GM12878 (cell line): Measurements from ENCODE around the gene NEK11. TPM values are rescaled to one million over a fixed set of nuclear protein-coding genes. Genes with fewer than 3 reads are reported as not detected.

Experiments used
- ATAC-seq: fragments of 200-7000 bp; cut with Tn5 transposase; 3 replicates; pipeline ENCODE4 v1.9.1; 2020; ENCODE audit warnings: mild to moderate bottlenecking, moderate library complexity
- BruUV-seq: library from RNA; stranded (reverse); fragments of 400-500 nt; replicated peaks from 2 replicates; lab custom pipeline; 2021; lab: Mats Ljungman, UMichigan
- CTCF ChIA-PET: fragments of 300-600 bp; sonication (Branson Sonifier 250); formaldehyde crosslinking; extraction: SDS; loops from one replicate; lab custom pipeline; 2021; ENCODE audit warnings: inconsistent platforms; lab: Yijun Ruan, JAX
- POLR2A ChIA-PET: fragments of 350-600 bp; formaldehyde crosslinking; extraction: SDS; loops from one replicate; lab custom pipeline; 2021; ENCODE audit warnings: inconsistent platforms; lab: Charles Lee
- RAD21 ChIA-PET: fragments of 300-600 bp; sonication (Branson Sonifier 250); formaldehyde crosslinking; loops from one replicate; lab custom pipeline; 2023; ENCODE audit warnings: antibody characterized with exemption; ENCODE audit not compliant: unreplicated experiment; lab: Charles Lee
- SMC1A ChIA-PET: fragments of 300-600 bp; sonication (Branson Sonifier 250); formaldehyde crosslinking; loops from one replicate; lab custom pipeline; 2023; ENCODE audit not compliant: unreplicated experiment, uncharacterized antibody; lab: Charles Lee
- DNase-seq: peaks from one replicate; pipeline ENCODE4 v3.0.0-alpha.2; 2011; ENCODE audit warnings: low read depth, low spot score
- FAIRE-seq: peaks from 3 replicates; lab custom pipeline; 2011; peaks lifted over from hg19 to GRCh38; lab: Jason Lieb, UNC
- H2AFZ ChIP-seq: 2 replicates; pipeline ENCODE4 v1.6.0; 2011; ENCODE audit warnings: low read depth, low read length, control low read depth; ENCODE audit not compliant: control insufficient read depth
- H3K27ac ChIP-seq: 2 replicates; pipeline ENCODE4 v1.5.1; 2011; ENCODE audit warnings: control low read depth; ENCODE audit not compliant: control insufficient read depth, insufficient read depth
- H3K27me3 ChIP-seq, 2 experiments: replicated peaks in 1 of 2; 2 replicates each; pipeline versions ENCODE4 v1.6.0 to v1.6.1; 2011; ENCODE audit warnings: low read length in 1 of 2; ENCODE audit not compliant: control insufficient read depth in 2 of 2, insufficient read depth in 2 of 2
- H3K36me3 ChIP-seq, 2 experiments: 2 replicates each; pipeline ENCODE4 v1.5.1; 2011; ENCODE audit warnings: low read length in 1 of 2; ENCODE audit not compliant: control insufficient read depth in 2 of 2, insufficient read depth in 2 of 2
- H3K4me1 ChIP-seq: 2 replicates; pipeline ENCODE4 v1.6.1; 2011; ENCODE audit warnings: mild to moderate bottlenecking, low read length, moderate library complexity, mixed read lengths; ENCODE audit not compliant: control insufficient read depth, insufficient read depth
- H3K4me2 ChIP-seq: 2 replicates; pipeline ENCODE4 v1.6.0; 2011; ENCODE audit warnings: control low read depth; ENCODE audit not compliant: control insufficient read depth, insufficient read depth
- H3K4me3 ChIP-seq: fragments of 200-600 bp; sonication (generic); 2 replicates; pipeline ENCODE4 v1.5.1; 2016
- H3K79me2 ChIP-seq: 2 replicates; pipeline ENCODE4 v1.6.0; 2011; ENCODE audit warnings: low read length; ENCODE audit not compliant: control insufficient read depth, insufficient read depth
- H3K9ac ChIP-seq: 2 replicates; pipeline ENCODE4 v1.8.0; 2011; ENCODE audit warnings: low read length, control low read depth, mixed read lengths; ENCODE audit not compliant: control insufficient read depth, insufficient read depth
- H3K9me3 ChIP-seq: replicated peaks from 3 replicates; pipeline ENCODE4 v1.5.1; 2011; ENCODE audit warnings: mild to moderate bottlenecking, low read length; ENCODE audit not compliant: control insufficient read depth, insufficient read depth
- H4K20me1 ChIP-seq: 2 replicates; pipeline ENCODE4 v1.6.0; 2011; ENCODE audit not compliant: control insufficient read depth, insufficient read depth
- BCL11A ChIP-seq: IDR thresholded peaks from 2 replicates; pipeline ENCODE4 v1.6.1; 2011; ENCODE audit warnings: low read depth, low read length
- BHLHE40 ChIP-seq, 2 experiments: fragments of 450-650 bp in 1 of 2; IDR thresholded peaks; 2 replicates each; pipeline ENCODE4 v1.6.1; 2011 to 2017; ENCODE audit warnings: low read depth in 2 of 2, borderline replicate concordance in 1 of 2, improper control_type of control experiment in 1 of 2, low read length in 1 of 2, mild to moderate bottlenecking in 1 of 2
- BRCA1 ChIP-seq: IDR thresholded peaks from 2 replicates; pipeline ENCODE4 v1.6.1; 2011; ENCODE audit warnings: low read depth, low read length, improper control_type of control experiment
- EP300 ChIP-seq, 2 experiments: fragments of 150-350 bp in 1 of 2; IDR thresholded peaks; 2 replicates each; pipeline ENCODE4 v1.6.1; 2011 to 2012; ENCODE audit warnings: low read depth in 2 of 2, low read length in 2 of 2, borderline replicate concordance in 1 of 2, improper control_type of control experiment in 1 of 2, inconsistent platforms in 1 of 2; ENCODE audit not compliant: control insufficient read depth in 1 of 2
- HDAC6 ChIP-seq: fragments of 200-600 bp; sonication (generic); IDR thresholded peaks from one replicate; pipeline ENCODE4 v1.8.0; 2017; ENCODE audit warnings: antibody characterized with exemption; ENCODE audit not compliant: unreplicated experiment
- IKZF1 ChIP-seq: fragments of 450-650 bp; conservative IDR thresholded peaks from 2 replicates; pipeline ENCODE4 v1.6.1; 2017; ENCODE audit warnings: antibody characterized with exemption, mild to moderate bottlenecking
- MTA2 ChIP-seq: fragments of 450-650 bp; IDR thresholded peaks from 2 replicates; pipeline ENCODE4 v1.6.1; 2016; ENCODE audit warnings: low read depth, mild to moderate bottlenecking, moderate library complexity
- NRF1 ChIP-seq: conservative IDR thresholded peaks from 2 replicates; pipeline ENCODE4 v1.6.1; 2011; ENCODE audit warnings: mild to moderate bottlenecking, low read depth, low read length, improper control_type of control experiment
- PML ChIP-seq: IDR thresholded peaks from 2 replicates; pipeline ENCODE4 v1.6.1; 2012; ENCODE audit warnings: low read length, inconsistent platforms
- RUNX3 ChIP-seq: IDR thresholded peaks from 2 replicates; pipeline ENCODE4 v1.6.1; 2012; ENCODE audit warnings: low read length, inconsistent platforms
- SMAD5 ChIP-seq: IDR thresholded peaks from 2 replicates; pipeline ENCODE4 v1.6.1; 2016; ENCODE audit warnings: antibody characterized with exemption, low read depth
- SREBF1 ChIP-seq: IDR thresholded peaks from 2 replicates; pipeline ENCODE4 v1.6.1; 2012; ENCODE audit warnings: mild to moderate bottlenecking, low read length
- TCF12 ChIP-seq: IDR thresholded peaks from 2 replicates; pipeline ENCODE4 v1.6.1; 2011; ENCODE audit warnings: low read depth, mild to moderate bottlenecking, low read length
- TCF7 ChIP-seq: IDR thresholded peaks from 2 replicates; pipeline ENCODE4 v1.6.1; 2014; ENCODE audit warnings: antibody characterized with exemption, borderline replicate concordance
- YY1 ChIP-seq: IDR thresholded peaks from 2 replicates; pipeline ENCODE4 v1.6.1; 2011; ENCODE audit warnings: low read depth, mild to moderate bottlenecking, low read length
- ZBTB11 ChIP-seq: fragments of 450-650 bp; formaldehyde crosslinking; IDR thresholded peaks from 2 replicates; pipeline ENCODE4 v1.5.0; 2022; ENCODE audit warnings: mild to moderate bottlenecking, missing genetic modification characterization
- ZBTB33 ChIP-seq: fragments of 450-650 bp; IDR thresholded peaks from 2 replicates; pipeline ENCODE4 v1.6.1; 2017; ENCODE audit warnings: mild to moderate bottlenecking
- ZNF217 ChIP-seq: fragments of 450-650 bp; IDR thresholded peaks from 2 replicates; pipeline ENCODE4 v1.6.1; 2017; ENCODE audit warnings: antibody characterized with exemption, mild to moderate bottlenecking
- WGBS: methylation state at CpG from one replicate; pipeline ENCODE4 v1.1.6; 2016; ENCODE audit warnings: low lambda C conversion rate; ENCODE audit not compliant: insufficient replicate concordance, insufficient coverage; ENCODE audit errors: missing lambda C conversion rate; 5-methylcytosine and 5-hydroxymethylcytosine counted together
- in situ Hi-C: fragments of 300-500 bp; cut with MboI; formaldehyde crosslinking; loops from 9 replicates; pipeline ENCODE4 v1.14.3; 2018; ENCODE audit warnings: mixed read lengths
- intact Hi-C: fragments of 100-400 bp; cut with micrococcal nuclease; formaldehyde crosslinking; loops from one replicate; pipeline ENCODE4 v1.14.2; 2022; ENCODE audit not compliant: unreplicated experiment
- polyA plus RNA-seq, 11 experiments: library from polyadenylated mRNA; depleted of rRNA in 4 of 11; unstranded in 6 of 11; stranded (reverse) in 5 of 11; fragments of >200 nt; fragmentation: Nextera tagmentation in 4 of 11; fragmentation: Illumina TruSeq in 1 of 11; extraction: Ambion mirVana in 4 of 11; extraction: Trizol in 1 of 11; gene quantifications; 1 replicate in 1 of 11; 2 replicates in 10 of 11; pipeline versions ENCODE4 v1.2.1 to v1.2.3, GENCODE V29; 2011 to 2016; ENCODE audit warnings: inconsistent platforms in 2 of 11, missing spikeins in 2 of 11, low read depth in 1 of 11
- total RNA-seq, 4 experiments: library from RNA; depleted of rRNA in 3 of 4; stranded (reverse); fragments of >200 nt in 3 of 4; fragmentation: Illumina TruSeq in 1 of 4; extraction: Trizol in 1 of 4; gene quantifications; 2 replicates each; pipeline versions ENCODE4 v1.2.1 to v1.2.3, GENCODE V29; 2013 to 2021

Gene NEK11
- total and polyA plus RNA-seq, 10 of the 15 experiments (the other 5 are each of a cell fraction or from before 2014, with no cell fraction given): 0.05 to 0.94 (median 0.36) TPM; not detected in 1

DNA sequence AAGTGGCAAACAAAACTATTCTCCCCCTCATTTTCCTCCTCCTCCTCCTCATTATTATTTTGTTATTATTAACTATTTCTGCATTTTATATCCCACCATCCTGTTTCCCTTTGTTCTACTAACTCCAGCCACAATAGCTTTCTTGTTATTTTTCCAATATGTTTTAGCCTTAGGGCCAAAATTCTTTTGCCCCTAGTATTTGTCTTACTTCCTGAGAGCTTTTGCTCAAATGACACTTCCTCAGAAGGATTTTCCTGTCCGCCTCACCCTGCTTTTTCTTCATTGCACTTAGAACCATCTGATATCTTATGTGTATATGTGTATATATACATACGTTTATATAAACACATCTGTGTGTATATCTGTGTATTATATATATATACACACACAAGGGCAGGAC, 322.2 kb downstream of the NEK11 start (continued):
- TF ChIP-seq MTA2 (no peak), TCF7 (no peak), IKZF1 (no peak), ZNF217 (no peak), TCF12 (no peak)
- TF ChIP-seq, all 136 proteins: peak for 0

DNA sequence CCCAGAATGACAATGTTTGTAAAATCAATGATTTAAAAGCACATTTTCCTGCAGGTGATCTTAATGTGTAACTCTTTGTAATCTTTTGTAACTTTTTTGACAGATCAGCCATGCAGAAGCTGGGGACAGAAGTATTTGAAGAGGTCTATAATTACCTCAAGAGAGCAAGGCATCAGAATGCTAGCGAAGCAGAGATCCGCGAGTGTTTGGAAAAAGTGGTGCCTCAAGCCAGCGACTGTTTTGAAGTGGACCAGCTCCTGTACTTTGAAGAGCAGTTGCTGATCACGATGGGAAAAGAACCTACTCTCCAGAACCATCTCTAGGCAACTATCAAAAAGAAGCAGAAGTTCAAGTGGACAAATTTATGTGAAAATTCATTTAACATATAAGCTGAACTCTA, 322.8 kb downstream of the NEK11 start:
- ATAC-seq: no peak
- ChIA-PET SMC1A (interaction anchor here (0.8 to 1.3 kb wide), 2 partner anchors 9 to 19 kb away, joined by 3 read pairs; no protein-coding TSS in a partner anchor), CTCF (no interaction called here), RAD21 (no interaction called here), POLR2A (no interaction called here)
- Histone ChIP-seq H2AFZ (no peak overlapping the region), H3K79me2 (no peaks in the 10 kb centered on the region), H3K27ac (no peak overlapping the region), H3K9ac (no peak overlapping the region), H3K36me3 (no peaks in the 10 kb centered on the region), H4K20me1 (no peaks in the 10 kb centered on the region), H3K9me3 (no peaks in the 10 kb centered on the region), H3K27me3 (no peaks in the 10 kb centered on the region), H3K4me2 (no peak overlapping the region), H3K4me1 (no peaks in the 10 kb centered on the region), H3K4me3 (no peak overlapping the region)
- 63% methylated on average over 5 of the region's 5 CpGs for WGBS
- no peak for TF ChIP-seq PML
- no peak for TF ChIP-seq BRCA1
- TF ChIP-seq ZBTB11 (CRISPR knock-in tag): no peak
- no peak for TF ChIP-seq SMAD5
- no peak for TF ChIP-seq YY1
- TF ChIP-seq BCL11A: no peak
- no peak for TF ChIP-seq ZBTB33
- TF ChIP-seq EP300 (IDR thresholded peaks at IDR 0.05; ENCODE audit: borderline replicate concordance in 1 of 2, control insufficient read depth in 1 of 2, low read depth in 2 of 2, low read length in 2 of 2): no peak
- no peak for TF ChIP-seq SREBF1
- no peak for TF ChIP-seq RUNX3
- no peak for TF ChIP-seq HDAC6
- no peak for TF ChIP-seq BHLHE40 (IDR thresholded peaks at IDR 0.05; ENCODE audit: borderline replicate concordance in 1 of 2, low read depth in 2 of 2, low read length in 1 of 2)
- no peak for TF ChIP-seq NRF1
- in situ Hi-C loops (no loop called here), intact Hi-C loops (no loop called here)
- FAIRE-seq: no peak
- DNase-seq: no peak
- BruUV-seq: no TSS peak
